ENCODE results near the gene RPL13. TPM values are rescaled to one million over a fixed set of nuclear protein-coding genes. Genes with fewer than 3 reads are reported as not detected.

Gene RPL13
- total and polyA plus RNA-seq, 10 of the 15 experiments (the other 5 are each of a cell fraction or from before 2014, with no cell fraction given) = 386 to 9,428 (median 2,486) TPM

- Histone ChIP-seq H3K36me3 (ENCODE audit: control insufficient read depth in 2 of 2, insufficient read depth in 2 of 2, low read length in 1 of 2) (no peaks in the 10 kb centered on the region), H3K27me3 (replicated peaks in 1 of 2; ENCODE audit: control insufficient read depth in 2 of 2, insufficient read depth in 2 of 2, low read length in 1 of 2) (no peaks in the 10 kb centered on the region), H3K27ac (ENCODE audit: control insufficient read depth, insufficient read depth) (no peak overlapping the region), H3K4me1 (ENCODE audit: control insufficient read depth, insufficient read depth, low read length) (no peaks in the 10 kb centered on the region), H4K20me1 (ENCODE audit: control insufficient read depth, insufficient read depth) (no peaks in the 10 kb centered on the region), H3K9ac (ENCODE audit: control insufficient read depth, insufficient read depth, low read length) (no peak overlapping the region), H3K79me2 (ENCODE audit: control insufficient read depth, insufficient read depth, low read length) (no peaks in the 10 kb centered on the region), H3K9me3 (replicated peaks; ENCODE audit: control insufficient read depth, insufficient read depth, low read length) (no peaks in the 10 kb centered on the region), H2AFZ (ENCODE audit: control insufficient read depth, low read depth, low read length) (no peak overlapping the region), H3K4me2 (ENCODE audit: control insufficient read depth, insufficient read depth) (no peak overlapping the region), H3K4me3 (no peak overlapping the region)
- no peak for TF ChIP-seq NFXL1 (IDR thresholded peaks at IDR 0.05; ENCODE audit: borderline replicate concordance)
- TF ChIP-seq E2F8 (IDR thresholded peaks at IDR 0.05; ENCODE audit: low read depth, partially characterized antibody) = no peak
- no peak for TF ChIP-seq RELA (IDR thresholded peaks at IDR 0.05; ENCODE audit: borderline replicate concordance, partially characterized antibody)
- no peak for TF ChIP-seq SREBF2 (IDR thresholded peaks at IDR 0.05; ENCODE audit: low read length)
- TF ChIP-seq PAX5 (IDR thresholded peaks at IDR 0.05; ENCODE audit: borderline replicate concordance, low read depth, low read length) = no peak
- no peak for TF ChIP-seq ZNF217 (IDR thresholded peaks at IDR 0.05)
- TF ChIP-seq PML (IDR thresholded peaks at IDR 0.05; ENCODE audit: low read length) = no peak
- no peak for TF ChIP-seq ZBED1 (IDR thresholded peaks at IDR 0.05; ENCODE audit: borderline replicate concordance)
- TF ChIP-seq PAX8 (IDR thresholded peaks at IDR 0.05) = no peak
- TF ChIP-seq CHD2 (IDR thresholded peaks at IDR 0.05; ENCODE audit: borderline replicate concordance, low read depth, low read length) = no peak
- no peak for TF ChIP-seq USF1 (IDR thresholded peaks at IDR 0.05; ENCODE audit: borderline replicate concordance, extremely low read length, insufficient read depth, low read depth, low read length)
- TF ChIP-seq SIX5 (IDR thresholded peaks at IDR 0.05; ENCODE audit: low read depth, low read length, severe bottlenecking) = no peak
- no peak for TF ChIP-seq BHLHE40 (IDR thresholded peaks at IDR 0.05; ENCODE audit: borderline replicate concordance in 1 of 2, low read depth in 2 of 2, low read length in 1 of 2)
- no peak for TF ChIP-seq TCF7 (IDR thresholded peaks at IDR 0.05; ENCODE audit: borderline replicate concordance)
- no peak for TF ChIP-seq CBX3 (IDR thresholded peaks at IDR 0.05; ENCODE audit: borderline replicate concordance, low read depth)
- TF ChIP-seq SMARCA5 (IDR thresholded peaks at IDR 0.05) = no peak
- TF ChIP-seq JUND (IDR thresholded peaks at IDR 0.05; ENCODE audit: low read depth, low read length) = no peak
- no peak for TF ChIP-seq STAT1 (conservative IDR thresholded peaks at IDR 0.05)
- ChIA-PET CTCF (no interaction called here), RAD21 (ENCODE audit: unreplicated experiment) (no interaction called here), POLR2A (no interaction called here), SMC1A (ENCODE audit: uncharacterized antibody, unreplicated experiment) (no interaction called here)
- ATAC-seq = no peak; the same call in 2 of the 3 replicates
- WGBS (ENCODE audit: insufficient coverage, insufficient replicate concordance, low lambda C conversion rate, missing lambda C conversion rate) = 76% methylated on average over 21 of the region's 21 CpGs
- no peak for FAIRE-seq
- in situ Hi-C loops (cut with MboI) = no loop called here
- no TSS peak for BruUV-seq (replicated peaks)
- intact Hi-C loops (cut with micrococcal nuclease; ENCODE audit: unreplicated experiment) = no loop called here
- no peak for DNase-seq (ENCODE audit: low read depth, low spot score)
Measured at GRCh38 chr16:89589241-89589926, 28.9 kb downstream of the RPL13 start.
